HG03342 (cell line): ENCODE measurements around the gene CNFN.

Experiments used
- ATAC-seq: cut with Tn5 transposase; IDR thresholded peaks from one replicate; pipeline ENCODE4 v1.9.1; 2021; ENCODE audit warnings: mild to moderate bottlenecking, moderate library complexity; ENCODE audit not compliant: unreplicated experiment

Gene CNFN

GRCh38 chr19:42410371-42410770, 20.3 kb upstream of the CNFN start:
- no peak for ATAC-seq

- no peak for ATAC-seq
Measured at GRCh38 chr19:42409477-42409876, 19.4 kb upstream of the CNFN start.

- ATAC-seq = no peak
Measured at GRCh38 chr19:42407816-42408175, 17.7 kb upstream of the CNFN start.

- no peak for ATAC-seq
Measured at GRCh38 chr19:42407085-42407815, 17.2 kb upstream of the CNFN start.

GRCh38 chr19:42406111-42406510, 16.0 kb upstream of the CNFN start:
- ATAC-seq = no peak

GRCh38 chr19:42403586-42403985, 13.5 kb upstream of the CNFN start:
- ATAC-seq = no peak

- ATAC-seq = no peak
Measured at GRCh38 chr19:42402376-42403116, 12.4 kb upstream of the CNFN start.

- ATAC-seq = no peak
Measured at GRCh38 chr19:42401365-42402303, 11.5 kb upstream of the CNFN start.

- ATAC-seq = no peak
Measured at GRCh38 chr19:42400404-42400803, 10.3 kb upstream of the CNFN start.

GRCh38 chr19:42397263-42398166, 7.4 kb upstream of the CNFN start:
- ATAC-seq = no peak

- peak; percentile 97 for ATAC-seq
Measured at GRCh38 chr19:42396381-42397262, 6.5 kb upstream of the CNFN start.

GRCh38 chr19:42394751-42395150, 4.7 kb upstream of the CNFN start:
- ATAC-seq = no peak

GRCh38 chr19:42392165-42392564, 2.1 kb upstream of the CNFN start:
- ATAC-seq = no peak

- ATAC-seq = no peak
Measured at GRCh38 chr19:42388851-42389489, 1.1 kb downstream of the CNFN start.

GRCh38 chr19:42386974-42387707, 3.0 kb downstream of the CNFN start:
- ATAC-seq = no peak

- ATAC-seq = no peak
Measured at GRCh38 chr19:42380155-42380554, 9.9 kb downstream of the CNFN start.

GRCh38 chr19:42378225-42379215, 11.6 kb downstream of the CNFN start:
- no peak for ATAC-seq
